ENCODE data around the gene SETBP1. TPM values are rescaled to one million over a fixed set of nuclear protein-coding genes. Genes with fewer than 3 reads are reported as not detected.

SETBP1 gene
- total and polyA plus RNA-seq, 2 of the 4 experiments (the other 2 are of a cell fraction), result 0.19 to 0.36 TPM

DNA sequence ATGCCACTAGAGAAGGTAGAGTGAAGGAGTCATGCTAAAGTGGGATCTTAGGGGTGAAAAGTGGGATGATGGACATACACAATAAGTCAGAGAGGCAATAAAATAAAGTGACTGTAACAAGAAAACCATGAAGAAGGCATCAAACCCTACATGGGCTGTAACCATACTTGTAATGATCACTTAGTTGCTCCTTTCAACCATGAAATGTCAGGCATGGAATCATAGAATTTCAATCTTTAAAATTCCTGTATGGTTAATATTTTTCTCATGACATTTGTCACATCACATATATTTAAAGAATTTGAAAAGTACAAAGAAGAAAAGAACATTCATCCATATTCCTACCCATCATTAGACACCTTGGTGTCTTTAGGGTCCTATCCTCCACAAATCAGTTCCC lies 20.9 kb upstream of the SETBP1 start:
- Histone ChIP-seq H3K36me3 (ENCODE audit: control insufficient read depth, insufficient read depth, low read length) (no peaks in the 10 kb centered on the region), H2BK15ac (ENCODE audit: low read depth, low read length) (no peak overlapping the region), H3K9me3 (ENCODE audit: control insufficient read depth, insufficient read depth, low read length) (no peaks in the 10 kb centered on the region), H3K14ac (replicated peaks; ENCODE audit: low read depth, low read length) (no peak overlapping the region), H3K4ac (ENCODE audit: low read depth, low read length) (no peak overlapping the region), H2AK5ac (ENCODE audit: low read depth, low read length) (no peak overlapping the region), H3K27ac (ENCODE audit: insufficient read depth, low read length) (no peak overlapping the region), H3K4me3 (ENCODE audit: insufficient read depth, low read depth, low read length) (no peak overlapping the region), H2AK9ac (replicated peaks; ENCODE audit: low read depth, low read length, poor library complexity) (no peak overlapping the region), H3K18ac (ENCODE audit: low read depth, low read length) (no peak overlapping the region), H3K4me1 (ENCODE audit: control insufficient read depth, insufficient read depth, low read length) (no peaks in the 10 kb centered on the region), H3K27me3 (ENCODE audit: control insufficient read depth, insufficient read depth, low read length) (no peaks in the 10 kb centered on the region), H3K4me2 (ENCODE audit: low read depth, low read length) (no peak overlapping the region), H3K23ac (ENCODE audit: low read depth, low read length) (no peak overlapping the region), H4K5ac (ENCODE audit: low read depth, low read length) (no peak overlapping the region), H4K91ac (ENCODE audit: insufficient read depth, low read depth, low read length) (no peak overlapping the region), H2BK20ac (ENCODE audit: low read depth, low read length) (no peak overlapping the region), H3K9ac (ENCODE audit: low read depth, low read length) (no peak overlapping the region), H3K9me1 (ENCODE audit: insufficient read depth, low read length) (peaks cover under 1% of the 10 kb centered on the region; the same call in 1 of the 2 replicates), H3K79me1 (ENCODE audit: low read depth in 1 of 2, low read length in 2 of 2) (no peaks in the 10 kb centered on the region), H4K20me1 (ENCODE audit: insufficient read depth, low read length) (no peaks in the 10 kb centered on the region), H4K8ac (ENCODE audit: low read depth in 2 of 2, low read length in 2 of 2) (no peak overlapping the region), H2BK120ac (ENCODE audit: low read depth, low read length) (no peak overlapping the region), H2AFZ (replicated peaks; ENCODE audit: low read length, poor library complexity) (no peak overlapping the region), H3K56ac (ENCODE audit: extremely low read depth, insufficient read depth, low read length) (no peak overlapping the region), H2BK5ac (ENCODE audit: low read depth, low read length, poor library complexity, severe bottlenecking) (no peak overlapping the region)
- TF ChIP-seq FOS (IDR thresholded peaks at IDR 0.05; ENCODE audit: low read depth, low read length) (no peak), RCOR1 (IDR thresholded peaks at IDR 0.05; ENCODE audit: insufficient replicate concordance, low read length) (no peak), POLR2A (IDR thresholded peaks at IDR 0.05; ENCODE audit: low read depth, low read length) (no peak), BHLHE40 (IDR thresholded peaks at IDR 0.05; ENCODE audit: low read depth, low read length) (no peak), CEBPB (IDR thresholded peaks at IDR 0.05; ENCODE audit: low read depth, low read length) (no peak), MXI1 (IDR thresholded peaks at IDR 0.05; ENCODE audit: borderline replicate concordance, low read depth, low read length) (no peak)
- TF ChIP-seq, protein P1, sequence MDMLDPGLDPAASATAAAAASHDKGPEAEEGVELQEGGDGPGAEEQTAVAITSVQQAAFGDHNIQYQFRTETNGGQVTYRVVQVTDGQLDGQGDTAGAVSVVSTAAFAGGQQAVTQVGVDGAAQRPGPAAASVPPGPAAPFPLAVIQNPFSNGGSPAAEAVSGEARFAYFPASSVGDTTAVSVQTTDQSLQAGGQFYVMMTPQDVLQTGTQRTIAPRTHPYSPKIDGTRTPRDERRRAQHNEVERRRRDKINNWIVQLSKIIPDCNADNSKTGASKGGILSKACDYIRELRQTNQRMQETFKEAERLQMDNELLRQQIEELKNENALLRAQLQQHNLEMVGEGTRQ (IDR thresholded peaks at IDR 0.05; ENCODE audit: low read depth, low read length), result no peak
- dilution Hi-C loops (cut with HindIII; ENCODE audit: low sequenced_read_pairs, unreplicated experiment), result no loop called here
- BruUV-seq (replicated peaks), result no TSS peak
- no peak for DNase-seq
- ATAC-seq (ENCODE audit: low read depth), result no peak
- POLR2A ChIA-PET (ENCODE audit: unreplicated experiment), result no interaction called here
- in situ Hi-C loops (cut with MboI; ENCODE audit: low sequenced_read_pairs), result no loop called here
- CTCF ChIA-PET, result no interaction called here
- intact Hi-C loops (cut with micrococcal nuclease), result no loop called here

Measured in IMR-90 (cell line).